ENCODE results near the gene TLX3.

The TLX3 gene

DNA sequence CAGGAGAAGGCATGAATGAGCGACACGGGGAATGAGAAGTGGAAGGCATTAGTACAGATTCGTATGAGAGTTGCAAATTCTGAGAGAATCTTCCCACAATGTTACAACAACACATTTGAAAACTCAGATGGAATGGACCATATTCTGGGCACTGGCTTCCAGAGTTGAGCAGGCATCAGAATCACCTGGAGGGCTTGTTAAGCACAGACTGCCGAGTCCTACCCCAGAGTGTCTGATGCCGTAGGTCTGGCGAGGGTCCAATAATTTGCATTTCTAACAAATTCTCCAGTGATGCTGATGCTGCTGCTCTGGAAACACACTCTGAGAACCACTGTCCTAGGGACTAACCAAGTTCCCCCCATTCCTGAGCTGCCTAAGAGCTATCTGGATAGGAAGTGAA lies 2.9 kb upstream of the TLX3 start:
- no peak for DNase-seq (ENCODE audit: low spot score)

DNA sequence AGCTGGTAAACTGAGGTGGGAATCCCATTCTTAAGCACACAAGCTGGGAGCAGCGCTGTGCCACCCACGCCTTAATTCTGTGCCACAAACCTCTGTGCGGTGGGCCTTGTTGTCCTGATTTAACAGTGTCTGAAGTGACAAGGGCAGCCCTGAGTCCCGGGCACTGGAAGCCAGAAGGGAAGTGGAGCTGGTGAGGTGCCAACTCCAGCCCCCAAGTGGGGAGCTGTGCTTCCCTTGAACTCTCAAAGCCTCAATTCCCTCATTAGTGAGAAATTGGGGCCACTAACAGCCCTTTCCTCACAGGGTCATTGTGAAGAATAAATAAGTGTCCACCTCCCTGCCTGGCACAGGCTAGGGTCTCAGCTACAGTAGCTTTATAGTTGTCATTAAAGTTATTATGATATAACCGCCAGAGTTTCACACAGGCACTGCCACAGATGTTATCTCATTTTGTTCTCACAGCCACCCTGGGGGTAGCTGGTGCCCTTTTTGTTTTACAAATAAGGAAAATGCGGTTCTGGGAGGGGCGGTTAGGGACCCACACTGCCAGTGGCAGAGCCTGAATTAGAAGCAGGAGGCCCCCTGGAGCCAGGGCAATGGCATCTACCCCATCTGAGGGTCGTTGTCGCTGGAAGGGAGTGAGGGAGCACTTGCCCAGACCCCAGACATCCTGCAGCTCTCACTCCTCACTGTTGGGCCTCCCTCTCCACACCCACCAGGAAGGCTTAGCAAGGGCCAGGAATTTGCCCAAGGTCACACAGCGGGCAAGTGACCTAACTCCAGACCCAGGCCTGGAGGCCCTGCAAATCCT lies 2.1 kb upstream of the TLX3 start:
- no peak for DNase-seq (ENCODE audit: low spot score)

DNA sequence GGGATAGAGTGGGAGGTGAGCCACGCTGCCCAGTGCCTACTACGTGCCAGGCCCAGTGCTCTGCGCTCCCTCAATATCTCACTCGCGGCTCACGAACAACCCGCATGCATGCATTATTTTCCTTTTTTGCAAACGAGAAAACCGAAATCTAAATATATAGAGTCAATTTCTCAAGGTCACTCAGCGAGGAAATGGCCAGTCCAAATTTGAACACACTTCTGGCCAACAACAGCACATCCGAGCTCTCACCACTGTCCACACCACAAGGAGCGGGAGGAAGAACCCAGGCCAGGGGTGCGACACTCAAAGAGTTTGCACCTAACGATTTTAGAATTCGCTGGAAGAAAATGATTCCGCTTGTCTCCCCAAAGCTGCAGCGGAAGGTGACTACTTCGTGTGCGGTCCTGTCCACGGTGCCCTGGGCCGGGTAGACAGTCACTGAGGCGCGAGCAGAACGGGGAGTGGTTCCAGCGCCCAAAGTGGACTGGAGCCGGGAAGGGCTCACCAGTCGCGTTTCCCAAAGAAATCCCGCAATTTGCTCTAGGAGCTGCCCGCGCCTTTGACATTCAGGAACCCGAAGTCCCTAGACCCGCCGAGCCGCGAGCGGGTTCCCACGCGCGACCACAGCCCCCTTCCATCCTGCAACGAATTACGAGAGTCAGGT lies 1.1 kb upstream of the TLX3 start:
- no peak for DNase-seq (ENCODE audit: low spot score)

DNA sequence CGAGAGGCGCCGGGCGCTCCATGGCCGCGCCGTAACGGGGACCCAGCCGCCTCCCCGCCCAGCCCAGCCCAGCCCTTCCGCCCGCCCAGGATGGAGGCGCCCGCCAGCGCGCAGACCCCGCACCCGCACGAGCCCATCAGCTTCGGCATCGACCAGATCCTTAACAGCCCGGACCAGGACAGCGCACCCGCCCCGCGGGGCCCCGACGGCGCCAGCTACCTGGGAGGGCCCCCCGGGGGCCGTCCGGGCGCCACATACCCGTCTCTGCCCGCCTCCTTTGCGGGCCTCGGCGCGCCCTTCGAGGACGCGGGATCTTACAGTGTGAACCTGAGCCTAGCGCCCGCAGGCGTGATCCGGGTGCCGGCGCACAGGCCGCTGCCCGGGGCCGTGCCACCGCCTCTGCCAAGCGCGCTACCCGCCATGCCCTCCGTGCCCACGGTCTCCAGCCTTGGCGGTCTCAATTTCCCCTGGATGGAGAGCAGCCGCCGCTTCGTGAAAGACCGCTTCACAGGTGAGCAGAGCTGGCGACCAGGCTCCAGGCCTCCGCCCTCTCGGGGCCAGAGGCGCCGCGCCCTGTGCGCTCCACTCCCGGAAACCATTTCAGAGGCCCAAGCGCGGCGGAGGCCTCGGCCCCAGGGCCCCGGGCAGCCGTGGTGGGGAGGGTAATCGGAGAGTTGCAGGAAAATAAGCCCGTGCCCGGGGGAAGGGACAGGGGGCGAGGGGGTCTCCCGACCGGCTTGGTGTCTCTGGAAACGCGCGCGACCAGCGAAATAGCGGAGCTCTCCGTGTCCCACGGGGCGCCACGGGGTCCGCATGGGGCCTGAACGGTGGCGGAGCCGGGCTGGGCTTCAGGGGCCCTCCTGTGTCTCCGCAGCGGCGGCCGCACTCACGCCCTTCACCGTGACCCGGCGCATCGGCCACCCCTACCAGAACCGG lies 496 bp downstream of the TLX3 start:
- DNase-seq (ENCODE audit: low spot score): no peak

DNA sequence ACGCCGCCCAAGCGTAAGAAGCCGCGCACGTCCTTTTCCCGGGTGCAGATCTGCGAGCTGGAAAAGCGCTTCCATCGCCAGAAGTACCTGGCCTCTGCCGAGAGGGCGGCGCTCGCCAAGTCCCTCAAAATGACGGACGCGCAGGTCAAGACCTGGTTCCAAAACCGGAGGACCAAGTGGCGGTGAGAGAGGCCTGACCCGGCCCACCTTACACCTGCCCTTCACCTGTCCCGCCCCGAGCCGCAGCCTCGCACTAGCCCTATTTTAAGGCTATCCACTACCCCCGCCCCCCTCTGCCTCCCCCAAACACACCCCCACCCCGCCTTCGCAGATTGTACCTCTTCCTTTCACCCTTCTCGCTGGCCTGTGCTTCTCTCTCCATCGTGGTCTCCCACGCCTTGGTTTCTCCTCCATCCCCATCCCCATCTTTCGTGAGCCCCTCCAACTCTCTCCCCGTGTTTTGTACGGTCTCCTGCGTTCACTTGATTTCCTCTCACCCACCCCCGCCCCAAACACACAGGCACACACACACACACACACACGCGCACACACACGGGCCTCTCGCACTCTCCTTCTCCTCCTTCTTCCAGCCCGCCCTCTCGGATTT lies 1.3 kb downstream of the TLX3 start:
- no peak for DNase-seq (ENCODE audit: low spot score)

DNA sequence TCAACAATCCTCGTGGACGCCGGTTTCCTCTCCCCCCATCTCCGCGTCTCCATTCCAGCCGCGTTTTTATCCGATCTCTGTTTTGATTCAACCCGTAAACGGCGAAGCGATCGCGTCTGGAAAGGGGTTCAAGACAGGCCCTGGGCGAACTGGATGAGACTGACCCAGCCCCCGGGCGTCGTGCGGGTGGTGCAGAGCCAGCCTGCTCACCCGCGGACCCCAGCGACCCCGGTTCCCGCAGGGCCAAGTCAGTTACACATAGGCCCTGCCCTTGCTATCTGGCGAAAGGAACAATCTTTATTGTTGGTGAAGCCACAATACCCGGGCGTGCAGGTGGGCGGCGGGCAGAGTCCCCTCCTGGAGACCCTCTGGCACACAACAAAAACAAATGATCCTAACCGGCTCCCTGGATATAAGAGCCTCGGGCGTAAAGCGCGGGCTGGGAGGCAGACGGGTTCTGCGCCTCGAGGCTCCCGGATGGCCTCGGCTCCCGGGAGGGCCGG lies 1.8 kb downstream of the TLX3 start:
- no peak for DNase-seq (ENCODE audit: low spot score)

DNA sequence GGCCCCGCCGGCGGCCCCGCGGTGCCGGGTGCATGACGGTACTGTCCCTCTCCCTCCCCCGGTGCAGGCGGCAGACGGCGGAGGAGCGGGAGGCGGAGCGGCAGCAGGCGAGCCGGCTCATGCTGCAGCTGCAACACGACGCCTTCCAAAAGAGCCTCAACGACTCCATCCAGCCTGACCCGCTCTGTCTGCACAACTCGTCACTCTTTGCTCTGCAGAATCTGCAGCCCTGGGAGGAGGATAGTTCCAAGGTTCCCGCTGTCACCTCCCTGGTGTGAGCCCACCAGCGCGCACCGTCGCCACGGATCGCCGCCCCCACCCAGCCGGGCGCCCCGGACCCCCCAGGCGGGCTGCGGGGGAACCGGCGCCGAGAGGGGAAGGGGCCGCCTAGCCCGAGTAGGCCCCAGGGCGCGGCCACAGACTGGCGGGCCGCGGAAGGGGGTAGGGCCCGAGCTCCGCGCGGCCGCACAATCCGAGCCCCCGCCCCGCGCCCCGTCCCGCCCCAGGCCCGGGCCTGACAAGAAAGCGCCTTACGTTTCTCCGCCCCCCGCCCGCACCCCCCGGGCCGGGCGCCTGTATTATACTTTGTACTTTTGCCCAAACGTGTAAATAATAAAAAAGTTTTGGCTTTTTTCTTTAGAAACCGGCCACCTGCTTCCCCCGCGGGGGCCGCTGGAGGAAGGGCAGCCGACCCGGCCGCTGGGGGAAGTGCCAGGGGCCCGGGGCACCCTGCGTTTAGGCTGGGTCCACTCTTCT lies 2.5 kb downstream of the TLX3 start:
- DNase-seq (ENCODE audit: low spot score): no peak

DNA sequence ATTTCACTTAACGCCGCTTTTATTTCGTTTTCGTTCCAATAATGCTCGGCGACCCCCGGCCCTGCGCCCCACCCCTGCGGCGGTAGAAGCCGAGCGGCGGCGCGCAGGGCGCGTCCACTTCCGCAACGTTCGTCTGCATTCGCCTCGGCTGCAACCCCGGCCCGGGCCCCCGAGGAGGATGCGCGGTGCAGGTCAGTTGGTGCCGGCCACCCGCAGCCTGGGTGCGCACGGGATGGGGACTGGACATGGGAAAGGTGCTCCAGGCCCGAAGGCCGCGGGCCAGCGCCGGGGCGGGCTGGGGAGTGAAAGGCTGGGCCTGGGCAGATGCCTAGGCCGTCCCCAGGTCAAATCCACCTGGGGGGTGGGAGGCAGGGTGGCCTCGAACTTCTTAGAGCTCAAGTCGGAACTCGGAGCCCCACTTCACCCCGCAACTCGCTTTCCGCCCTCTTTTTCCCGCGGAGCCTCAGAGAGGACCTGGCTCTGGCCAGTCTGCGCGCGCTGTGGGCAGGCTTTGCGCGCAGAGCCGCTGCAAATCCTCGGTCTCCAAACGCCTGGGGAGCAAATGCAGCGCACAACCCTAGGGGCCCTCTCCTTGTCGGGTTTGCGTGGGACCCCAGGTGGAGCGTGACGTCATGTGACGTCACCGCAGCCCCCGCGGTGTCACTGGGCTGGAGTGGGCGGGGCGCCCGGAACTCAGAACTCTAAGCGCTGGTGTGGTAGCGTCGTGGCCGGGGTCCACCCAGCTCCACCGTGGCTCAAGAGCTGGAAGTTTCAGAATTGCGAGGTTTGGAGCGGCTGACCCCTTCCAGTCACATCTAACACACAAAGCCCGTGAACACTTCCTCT lies 3.3 kb downstream of the TLX3 start:
- no peak for DNase-seq (ENCODE audit: low spot score)

DNA sequence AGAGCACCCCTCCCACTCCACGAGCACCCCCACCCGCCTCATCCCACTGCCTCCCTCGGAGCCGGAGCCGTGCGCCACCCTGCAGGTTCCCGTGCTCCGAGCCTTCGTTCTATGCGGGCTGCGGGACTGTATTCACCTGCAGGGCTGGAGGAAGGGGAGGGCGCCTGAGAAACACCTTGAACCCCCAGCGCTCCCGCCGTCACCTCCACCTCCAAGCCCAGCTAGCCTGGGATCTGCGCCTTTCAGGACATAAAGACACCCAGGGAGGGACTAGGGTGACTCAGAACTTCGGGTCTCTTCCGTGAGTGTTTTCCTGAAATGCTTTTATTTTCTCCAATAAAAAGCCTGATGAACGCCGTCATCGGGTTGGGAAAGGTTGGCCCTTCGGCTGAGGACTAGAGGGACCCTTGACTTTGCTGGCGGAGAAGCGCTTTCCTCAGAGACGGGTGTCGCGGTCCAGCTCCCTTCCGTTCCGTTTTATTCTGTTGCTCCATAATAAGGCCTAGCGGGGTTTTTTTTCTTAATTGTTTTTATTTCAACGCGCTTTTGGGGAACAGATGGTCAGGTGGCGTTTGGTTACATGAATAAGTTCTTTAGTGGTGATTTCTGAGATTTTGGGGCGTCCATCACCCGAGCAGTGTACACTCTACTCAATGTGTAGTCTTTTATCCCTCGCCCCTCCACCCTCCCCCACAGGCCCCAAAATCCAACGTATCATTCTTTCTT lies 4.6 kb downstream of the TLX3 start:
- no peak for DNase-seq (ENCODE audit: low spot score)

DNA sequence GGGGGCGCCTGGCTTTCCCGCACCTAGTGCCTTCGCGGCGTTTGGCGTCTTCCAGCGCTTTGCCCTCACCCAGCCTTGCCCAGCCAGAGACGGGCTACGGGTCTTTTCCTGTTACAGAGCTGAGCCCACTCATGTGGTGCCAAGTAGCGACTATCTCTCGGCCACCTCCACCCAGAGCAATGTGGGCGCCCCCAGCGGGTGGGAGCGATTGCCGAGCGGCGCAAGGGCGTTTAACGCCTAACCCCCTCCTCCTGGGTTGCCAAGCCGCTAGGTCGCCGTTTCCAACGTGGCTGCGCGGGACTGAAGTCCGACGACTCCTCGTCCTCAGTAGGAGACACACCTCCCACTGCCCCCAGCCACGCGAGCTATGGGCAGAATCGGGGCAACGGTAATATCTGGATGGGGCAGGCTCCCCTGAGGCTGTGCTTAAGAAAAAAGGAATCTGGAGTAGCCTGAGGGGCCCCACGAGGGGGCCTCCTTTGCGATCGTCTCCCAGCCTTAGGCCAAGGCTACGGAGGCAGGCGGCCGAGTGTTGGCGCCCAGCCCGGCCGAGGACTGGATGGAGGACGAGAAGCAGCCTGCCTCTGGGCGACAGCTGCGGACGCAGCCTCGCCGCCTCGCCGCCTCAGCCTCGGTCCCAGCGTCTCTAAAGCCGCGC lies 5.8 kb downstream of the TLX3 start:
- no peak for DNase-seq (ENCODE audit: low spot score)

DNA sequence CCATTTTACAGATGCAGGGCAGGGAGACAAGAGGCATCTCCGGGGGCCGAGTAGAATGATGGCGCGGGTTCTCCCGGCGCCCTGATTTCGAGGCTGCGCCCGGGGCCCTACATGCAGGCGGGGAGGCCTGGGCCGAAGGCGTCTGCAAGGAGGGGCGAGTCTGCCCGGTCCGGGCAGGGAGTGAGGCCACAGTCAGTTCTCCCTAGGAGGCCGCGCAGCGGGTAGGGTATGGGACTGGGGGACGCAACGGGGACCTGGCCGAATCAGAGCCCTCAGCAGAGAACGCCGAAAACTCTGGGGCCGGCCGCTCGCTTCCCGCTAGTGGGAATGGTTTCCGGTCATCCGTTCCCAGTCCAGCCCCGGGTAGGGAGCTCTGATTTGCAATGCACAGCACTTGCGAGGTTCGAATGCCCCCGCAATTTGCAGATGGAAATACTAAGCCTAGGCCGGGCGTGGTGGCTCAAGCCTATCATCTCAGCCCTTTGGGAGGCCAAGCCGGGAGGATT lies 6.4 kb downstream of the TLX3 start:
- DNase-seq (ENCODE audit: low spot score): no peak

DNA sequence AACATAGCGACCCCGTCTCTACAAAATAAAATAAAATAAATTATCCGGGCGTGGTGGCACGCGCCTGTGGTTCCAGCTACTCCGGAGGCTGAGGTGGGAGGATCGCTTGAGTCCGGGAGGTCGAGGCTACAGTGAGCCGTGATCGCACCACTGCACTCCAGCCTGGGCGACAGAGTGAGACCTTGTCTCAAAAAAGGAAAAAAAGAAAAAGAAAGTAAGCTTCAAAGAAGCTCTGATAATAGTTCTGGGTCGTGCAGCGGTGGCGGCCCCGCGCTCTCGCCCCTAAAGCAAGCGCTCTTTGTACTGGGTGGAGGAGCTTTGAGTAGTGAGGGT lies 6.8 kb downstream of the TLX3 start:
- DNase-seq (ENCODE audit: low spot score): no peak

DNA sequence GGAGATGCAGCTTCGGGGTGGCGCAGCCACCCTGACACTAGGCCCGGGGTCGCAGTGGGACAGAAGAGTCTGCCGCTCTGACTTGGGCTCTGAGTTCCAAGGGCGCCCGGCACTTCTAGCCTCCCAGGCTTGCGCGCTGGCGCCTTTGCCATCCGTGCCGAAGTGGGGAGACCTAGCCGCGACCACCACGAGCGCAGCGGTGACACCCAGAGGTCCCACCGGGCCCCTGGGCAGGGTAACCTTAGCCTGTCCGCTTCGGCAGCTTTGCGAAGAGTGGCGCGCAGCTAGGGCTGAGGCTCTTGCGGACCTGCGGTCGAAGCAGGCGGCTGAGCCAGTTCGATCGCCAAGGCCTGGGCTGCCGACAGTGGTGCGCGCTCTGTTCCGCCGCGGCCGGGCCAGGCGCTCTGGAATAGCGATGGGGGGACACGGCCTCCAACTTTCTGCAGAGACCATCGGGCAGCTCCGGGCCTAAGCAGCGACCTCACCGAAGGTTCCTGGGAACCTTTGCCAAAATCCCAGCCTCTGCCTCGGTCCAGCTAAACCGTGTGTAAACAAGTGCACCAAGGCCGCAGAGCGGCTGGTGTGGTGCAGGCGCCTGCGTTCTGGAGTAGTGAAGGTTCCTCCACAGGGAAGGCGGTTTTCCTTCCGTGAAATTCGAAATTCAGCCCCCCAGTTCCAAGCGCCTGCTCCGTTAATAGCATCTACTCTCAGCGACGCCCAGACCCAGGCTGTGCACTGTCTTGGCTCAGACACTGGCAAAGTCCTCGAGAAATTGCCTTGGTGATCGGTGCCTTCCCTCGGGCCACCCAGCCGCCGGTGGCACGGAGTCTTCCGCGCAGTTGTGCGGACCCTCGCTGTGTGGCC lies 7.4 kb downstream of the TLX3 start:
- no peak for DNase-seq (ENCODE audit: low spot score)

DNA sequence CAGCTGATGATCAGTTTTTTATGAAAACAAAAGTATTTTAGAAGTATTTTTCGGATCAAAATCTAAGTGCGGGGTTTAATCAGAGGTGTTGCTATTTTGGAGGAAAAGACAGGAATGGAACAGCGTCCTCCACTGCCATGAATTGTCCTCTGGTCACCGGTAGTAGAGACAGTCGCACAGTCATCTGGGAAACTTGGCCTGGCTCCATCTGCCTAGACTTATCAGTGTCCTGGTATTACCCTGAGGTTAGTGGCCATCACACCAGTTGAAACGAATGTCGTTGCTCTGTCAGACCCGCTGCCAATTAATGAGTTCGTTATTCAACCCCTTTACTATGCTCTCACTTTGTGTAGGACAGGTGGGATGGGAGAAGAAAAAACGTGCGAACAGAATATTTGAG lies 8.2 kb downstream of the TLX3 start:
- DNase-seq (ENCODE audit: low spot score): no peak

DNA sequence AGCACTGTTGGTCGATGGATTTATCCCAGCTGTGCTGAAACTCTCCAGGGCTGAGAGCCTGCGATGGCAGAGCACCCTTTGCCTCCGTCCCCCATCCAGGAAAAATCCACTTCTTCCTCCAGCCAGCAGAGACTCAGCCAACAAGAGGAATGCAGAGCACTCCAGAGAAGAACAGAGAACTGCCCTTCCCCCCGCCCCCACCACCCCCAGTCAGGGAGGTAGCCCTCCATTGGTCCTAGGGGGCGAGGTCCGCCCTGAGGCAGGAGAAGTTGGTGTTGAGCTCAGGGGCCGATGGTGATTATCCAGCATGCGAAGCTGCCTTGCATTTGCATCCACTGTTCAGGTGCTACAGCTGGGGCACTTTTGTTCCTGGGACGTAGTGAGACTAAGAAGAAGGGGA lies 9.0 kb downstream of the TLX3 start:
- no peak for DNase-seq (ENCODE audit: low spot score)

DNA sequence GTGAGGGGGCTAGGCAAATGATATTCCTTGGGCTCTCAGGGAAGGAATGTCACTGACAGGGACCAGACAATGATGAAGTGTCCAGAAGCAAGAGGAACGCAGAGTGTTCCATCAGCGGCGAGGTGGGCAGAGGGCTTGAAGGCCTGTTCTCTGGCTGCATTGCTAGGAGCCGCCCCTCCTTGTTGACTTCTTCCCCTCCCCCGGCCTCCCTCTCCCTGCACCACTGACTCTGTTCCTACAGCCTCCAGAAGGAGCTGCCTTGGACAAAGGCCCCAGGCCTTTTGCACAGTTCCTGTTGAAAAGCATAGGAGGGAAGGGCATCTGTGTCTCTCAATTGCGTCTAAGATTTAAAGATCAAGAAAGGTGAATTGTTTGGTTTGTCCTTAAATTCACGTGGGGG lies 12.4 kb downstream of the TLX3 start:
- no peak for DNase-seq (ENCODE audit: low spot score)

DNA sequence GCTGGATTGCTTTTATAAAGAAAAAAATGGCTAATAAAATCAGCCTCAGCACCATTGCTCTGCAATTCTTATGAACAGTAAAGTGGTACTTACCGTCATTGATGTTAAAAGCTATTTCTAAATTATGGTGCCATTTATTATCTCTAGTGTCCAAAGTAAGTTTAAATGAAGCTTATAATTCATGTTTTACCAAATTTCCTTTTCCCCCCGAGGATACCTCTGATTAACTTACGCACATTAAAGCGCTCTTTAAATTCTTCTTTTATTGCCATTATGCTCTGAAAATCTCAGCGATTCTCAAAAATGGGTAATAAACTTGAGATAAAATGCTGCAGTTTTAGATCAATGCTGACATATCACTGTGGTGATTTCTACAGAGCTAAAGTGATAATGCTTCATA lies 13.5 kb downstream of the TLX3 start:
- no peak for DNase-seq (ENCODE audit: low spot score)

DNA sequence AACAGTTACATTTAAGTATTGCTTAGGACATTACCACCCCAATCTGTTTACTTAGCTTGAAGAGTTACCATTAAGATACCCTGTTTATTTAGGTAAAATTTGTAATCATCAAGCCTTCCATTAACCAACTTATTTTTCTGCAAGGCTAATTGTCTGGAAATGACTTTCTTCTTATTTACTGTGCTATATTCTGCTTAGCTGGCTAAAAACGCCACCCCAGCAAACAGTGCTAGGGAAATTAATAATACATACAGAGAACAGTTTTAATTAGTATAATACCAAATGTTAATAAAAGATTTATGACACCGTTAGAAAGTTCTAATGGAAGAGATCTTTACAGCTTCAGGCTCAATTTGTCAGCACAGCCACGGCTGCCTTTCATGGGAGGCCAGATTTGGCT lies 14.0 kb downstream of the TLX3 start:
- DNase-seq (ENCODE audit: low spot score): no peak
